Panc1 (cell line): Measurements from ENCODE around the gene SLC12A5. TPM values are rescaled to one million over a fixed set of nuclear protein-coding genes. Genes with fewer than 3 reads are reported as not detected.
"Not testable (repeated sequence)": the region's sequence is repeated elsewhere in the genome, so short reads cannot be mapped to it uniquely, and the experiment has no call there.

Experiments
- ATAC-seq: fragments of 200-7000 bp; cut with Tn5 transposase; 2 replicates; pipeline ENCODE4 v1.9.1; 2020; ENCODE audit warnings: mild to moderate bottlenecking, moderate library complexity
- BruUV-seq: library from RNA; stranded (reverse); fragments of 400-500 nt; replicated peaks from 2 replicates; lab custom pipeline; 2021; lab: Mats Ljungman, UMichigan
- CTCF ChIA-PET: fragments of 300-600 bp; sonication (Branson Sonifier 250); formaldehyde crosslinking; loops from one replicate; lab custom pipeline; 2022; ENCODE audit warnings: antibody characterized with exemption; lab: Charles Lee
- POLR2A ChIA-PET: fragments of 300-600 bp; sonication (Branson Sonifier 250); formaldehyde crosslinking; loops from one replicate; lab custom pipeline; 2022; ENCODE audit warnings: antibody characterized with exemption; lab: Charles Lee
- DNase-seq: peaks from one replicate; pipeline ENCODE4 v3.0.0-alpha.2; 2010; ENCODE audit warnings: low read depth, low spot score
- H3K27ac ChIP-seq: 2 replicates; pipeline ENCODE4 v1.5.1; 2011; ENCODE audit warnings: mild to moderate bottlenecking, low read length, inconsistent platforms
- H3K27me3 ChIP-seq: fragments of 200-500 bp; sonication (Bioruptor generic); 2 replicates; pipeline ENCODE4 v1.6.0; 2014; ENCODE audit warnings: low read length, inconsistent platforms; ENCODE audit not compliant: control insufficient read depth, insufficient read depth
- H3K36me3 ChIP-seq: fragments of 200-500 bp; sonication (Bioruptor generic); 2 replicates; pipeline ENCODE4 v1.5.1; 2014; ENCODE audit warnings: inconsistent platforms, mild to moderate bottlenecking, low read length, moderate library complexity; ENCODE audit not compliant: control insufficient read depth, insufficient read depth
- H3K4me1 ChIP-seq: 2 replicates; pipeline ENCODE4 v1.5.1; 2011; ENCODE audit warnings: inconsistent platforms, mild to moderate bottlenecking, low read length, moderate library complexity; ENCODE audit not compliant: control insufficient read depth, insufficient read depth
- H3K4me3 ChIP-seq, 2 experiments: 2 replicates each; pipeline ENCODE4 v1.5.1; 2011 to 2012; ENCODE audit warnings: low read depth in 2 of 2, low read length in 2 of 2, mild to moderate bottlenecking in 2 of 2, inconsistent platforms in 1 of 2, moderate library complexity in 1 of 2
- H3K9me3 ChIP-seq: fragments of 200-500 bp; sonication (Bioruptor generic); 2 replicates; pipeline ENCODE4 v1.5.1; 2014; ENCODE audit warnings: low read depth, mild to moderate bottlenecking, inconsistent platforms, low read length, moderate library complexity; ENCODE audit not compliant: control insufficient read depth, insufficient read depth
- CTCF ChIP-seq: fragments of 450-650 bp; IDR thresholded peaks from 2 replicates; pipeline ENCODE4 v1.5.1; 2017; ENCODE audit warnings: mild to moderate bottlenecking
- POLR2AphosphoS5 ChIP-seq: IDR thresholded peaks from 2 replicates; pipeline ENCODE4 v1.6.1; 2012; ENCODE audit warnings: mild to moderate bottlenecking, low read depth, low read length, moderate library complexity
- SIN3A ChIP-seq: IDR thresholded peaks from 2 replicates; pipeline ENCODE4 v1.6.1; 2012; ENCODE audit warnings: low read depth, mild to moderate bottlenecking, low read length, moderate library complexity, borderline replicate concordance; ENCODE audit not compliant: insufficient read depth
- TCF7L2 ChIP-seq: IDR thresholded peaks from 2 replicates; pipeline ENCODE4 v1.6.1; 2011; ENCODE audit warnings: mild to moderate bottlenecking, low read depth, low read length, inconsistent platforms
- in situ Hi-C: cut with HindIII; loops from 2 replicates; pipeline ENCODE4 v1.10.0; 2016; ENCODE audit warnings: low sequenced_read_pairs, low pct_unique_long_range_greater_than_20kb
- intact Hi-C: fragments of 100-400 bp; cut with micrococcal nuclease; formaldehyde crosslinking; loops from one replicate; pipeline ENCODE4 v1.10.0; 2022; ENCODE audit not compliant: unreplicated experiment
- total RNA-seq: library from RNA; stranded (reverse); gene quantifications from one replicate; pipeline ENCODE4 v1.2.1, GENCODE V29; 2021; ENCODE audit not compliant: unreplicated experiment
- TF ChIP-seq, protein P1 (sequence below), 2 experiments: IDR thresholded peaks; 2 replicates each; pipeline ENCODE4 v1.6.1; 2011 to 2012; ENCODE audit warnings: low read depth in 2 of 2, control low read depth in 1 of 2, low read length in 1 of 2, mild to moderate bottlenecking in 1 of 2, moderate library complexity in 1 of 2; ENCODE audit not compliant: insufficient read depth in 1 of 2

Gene SLC12A5
- total RNA-seq, 1 experiment from 2014 or later, result 11.8 TPM

DNA sequence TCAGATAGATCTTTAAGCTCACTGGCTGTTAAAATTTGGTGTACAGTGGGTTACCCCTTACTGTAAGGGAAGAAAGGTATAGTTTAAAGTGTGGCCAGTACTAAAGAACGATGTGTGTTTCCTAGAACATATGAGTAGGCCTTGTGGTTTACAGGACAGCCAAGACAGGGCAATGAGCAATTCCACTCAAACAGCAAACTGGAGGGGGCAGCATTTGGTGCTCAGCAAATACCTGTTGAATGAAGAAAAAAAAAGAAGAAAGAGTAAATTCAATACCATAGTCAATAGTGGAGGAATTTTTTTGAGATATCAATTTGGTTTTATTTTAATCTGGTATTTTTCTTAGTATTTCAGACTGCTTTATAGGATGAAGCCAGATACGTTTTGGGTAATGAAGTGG is 64.5 kb downstream of the SLC12A5 start:
- no peak for DNase-seq
- BruUV-seq, result no TSS peak
- intact Hi-C loops, result no loop called here
- Histone ChIP-seq H3K27me3 (no peaks in the 10 kb centered on the region; the same call in 1 of the 2 replicates), H3K27ac (no peak overlapping the region), H3K9me3 (no peaks in the 10 kb centered on the region), H3K4me1 (peaks cover 4% of the 10 kb centered on the region; the same call in 1 of the 2 replicates), H3K4me3 (no peak overlapping the region), H3K36me3 (peaks cover 4% of the 10 kb centered on the region; the same call in 1 of the 2 replicates)
- in situ Hi-C loops, result no loop called here
- POLR2A ChIA-PET, result no interaction called here
- TF ChIP-seq SIN3A, result no peak
- no peak for TF ChIP-seq POLR2AphosphoS5
- TF ChIP-seq, protein P1, sequence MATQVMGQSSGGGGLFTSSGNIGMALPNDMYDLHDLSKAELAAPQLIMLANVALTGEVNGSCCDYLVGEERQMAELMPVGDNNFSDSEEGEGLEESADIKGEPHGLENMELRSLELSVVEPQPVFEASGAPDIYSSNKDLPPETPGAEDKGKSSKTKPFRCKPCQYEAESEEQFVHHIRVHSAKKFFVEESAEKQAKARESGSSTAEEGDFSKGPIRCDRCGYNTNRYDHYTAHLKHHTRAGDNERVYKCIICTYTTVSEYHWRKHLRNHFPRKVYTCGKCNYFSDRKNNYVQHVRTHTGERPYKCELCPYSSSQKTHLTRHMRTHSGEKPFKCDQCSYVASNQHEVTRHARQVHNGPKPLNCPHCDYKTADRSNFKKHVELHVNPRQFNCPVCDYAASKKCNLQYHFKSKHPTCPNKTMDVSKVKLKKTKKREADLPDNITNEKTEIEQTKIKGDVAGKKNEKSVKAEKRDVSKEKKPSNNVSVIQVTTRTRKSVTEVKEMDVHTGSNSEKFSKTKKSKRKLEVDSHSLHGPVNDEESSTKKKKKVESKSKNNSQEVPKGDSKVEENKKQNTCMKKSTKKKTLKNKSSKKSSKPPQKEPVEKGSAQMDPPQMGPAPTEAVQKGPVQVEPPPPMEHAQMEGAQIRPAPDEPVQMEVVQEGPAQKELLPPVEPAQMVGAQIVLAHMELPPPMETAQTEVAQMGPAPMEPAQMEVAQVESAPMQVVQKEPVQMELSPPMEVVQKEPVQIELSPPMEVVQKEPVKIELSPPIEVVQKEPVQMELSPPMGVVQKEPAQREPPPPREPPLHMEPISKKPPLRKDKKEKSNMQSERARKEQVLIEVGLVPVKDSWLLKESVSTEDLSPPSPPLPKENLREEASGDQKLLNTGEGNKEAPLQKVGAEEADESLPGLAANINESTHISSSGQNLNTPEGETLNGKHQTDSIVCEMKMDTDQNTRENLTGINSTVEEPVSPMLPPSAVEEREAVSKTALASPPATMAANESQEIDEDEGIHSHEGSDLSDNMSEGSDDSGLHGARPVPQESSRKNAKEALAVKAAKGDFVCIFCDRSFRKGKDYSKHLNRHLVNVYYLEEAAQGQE (IDR thresholded peaks at IDR 0.05; ENCODE audit: insufficient read depth in 1 of 2, low read depth in 2 of 2, low read length in 1 of 2), result no peak
- no peak for TF ChIP-seq TCF7L2
- no peak for TF ChIP-seq CTCF
- no peak for ATAC-seq
- CTCF ChIA-PET, result no interaction called here

DNA sequence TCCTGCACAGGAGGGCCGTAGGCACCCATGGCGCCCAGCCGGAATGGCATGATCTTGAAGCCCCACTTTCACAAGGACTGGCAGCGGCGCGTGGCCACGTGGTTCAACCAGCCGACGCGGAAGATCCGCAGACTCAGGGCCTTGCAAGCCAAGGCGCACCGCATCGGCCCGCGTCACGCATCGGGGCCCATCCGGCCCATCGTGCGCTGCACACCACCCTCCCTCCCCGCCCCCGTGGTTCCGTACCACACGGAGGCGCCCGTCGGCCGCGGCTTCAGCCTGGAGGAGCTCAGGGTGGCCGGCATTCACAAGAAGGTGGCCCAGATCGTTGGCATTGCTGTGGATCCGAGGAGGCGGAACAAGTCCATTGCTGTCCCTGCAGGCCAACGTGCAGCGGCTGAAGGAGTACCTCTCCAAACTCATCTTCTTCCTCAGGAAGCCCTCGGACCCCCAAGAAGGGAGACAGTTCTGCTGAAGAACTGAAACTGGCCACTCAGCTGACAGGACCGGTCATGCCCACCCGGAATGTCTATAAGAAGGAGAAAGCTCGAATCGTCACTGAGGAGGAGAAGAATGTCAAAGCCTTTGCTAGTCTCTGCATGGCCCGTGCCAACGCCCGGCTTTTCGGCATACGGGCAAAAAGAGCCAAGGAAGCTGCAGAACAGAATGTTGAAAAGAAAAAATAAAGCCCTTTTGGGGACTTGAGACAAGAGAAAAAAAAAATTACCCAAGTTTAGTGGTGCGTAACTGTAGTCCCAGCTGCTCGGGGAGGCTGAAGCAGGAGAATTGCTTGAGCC is 70.7 kb downstream of the SLC12A5 start:
- Histone ChIP-seq H3K27ac (no peak overlapping the region), H3K9me3 (no peaks in the 10 kb centered on the region), H3K4me1 (no peaks in the 10 kb centered on the region), H3K27me3 (peaks cover 3% of the 10 kb centered on the region; the same call in 1 of the 2 replicates), H3K4me3 (no peak overlapping the region), H3K36me3 (no peaks in the 10 kb centered on the region)
- intact Hi-C loops (no loop called here), in situ Hi-C loops (no loop called here)
- no peak for DNase-seq
- no peak for ATAC-seq
- TF ChIP-seq SIN3A (no peak), TCF7L2 (no peak), POLR2AphosphoS5 (no peak), CTCF (no peak)
- TF ChIP-seq, protein P1 (IDR thresholded peaks at IDR 0.05; ENCODE audit: insufficient read depth in 1 of 2, low read depth in 2 of 2, low read length in 1 of 2), result no peak
- BruUV-seq, result no TSS peak
- ChIA-PET CTCF (no interaction called here), POLR2A (no interaction called here)

- BruUV-seq, H3K4me1 ChIP-seq, H3K9me3 ChIP-seq, H3K27ac ChIP-seq, DNase-seq, CTCF ChIA-PET, intact Hi-C loops, in situ Hi-C loops, H3K36me3 ChIP-seq, H3K4me3 ChIP-seq, ATAC-seq, H3K27me3 ChIP-seq: not testable (repeated sequence)
- POLR2A ChIA-PET, result interaction anchor here (0.7 kb wide), 1 partner anchor 264 kb away, joined by 4 read pairs; no protein-coding TSS in a partner anchor
Observed at GRCh38 chr20:46100444-46100843, 71.4 kb downstream of the SLC12A5 start.
